Testis (tissue), 3 donors: ENCODE results near the gene DDX50. TPM values are rescaled to one million over a fixed set of nuclear protein-coding genes. Genes with fewer than 3 reads are reported as not detected.
A peak's percentile ranks its signal among the peaks of the same experiment; 100 is the strongest.

Source experiments
- DNase-seq: peaks from one replicate; pipeline ENCODE4 v3.0.0-alpha.2; 2019
- H3K27ac ChIP-seq, 2 donors: fragments of 200-600 bp; sonication (generic); one replicate each; pipeline ENCODE4 v1.5.1; 2019
- H3K27me3 ChIP-seq: fragments of 200-600 bp; sonication (generic); one replicate; pipeline ENCODE4 v1.5.1; 2019
- H3K36me3 ChIP-seq: fragments of 200-600 bp; sonication (generic); one replicate; pipeline ENCODE4 v1.5.1; 2017; ENCODE audit warnings: low read depth; ENCODE audit errors: missing control alignments
- H3K4me1 ChIP-seq: fragments of 200-600 bp; sonication (generic); one replicate; pipeline ENCODE4 v1.5.1; 2019
- H3K4me3 ChIP-seq, 2 donors: fragments of 200-600 bp; sonication (generic); one replicate each; pipeline ENCODE4 v1.5.1; 2017 to 2019
- H3K9me3 ChIP-seq: fragments of 200-600 bp; sonication (generic); one replicate; pipeline ENCODE4 v1.5.1; 2017
- POLR2A ChIP-seq: fragments of 450-650 bp; IDR thresholded peaks from one replicate; pipeline ENCODE4 v1.6.1; 2017; ENCODE audit warnings: antibody characterized with exemption, mild to moderate bottlenecking, moderate library complexity
- WGBS, 2 donors: methylation state at CpG; one replicate each; pipeline ENCODE4 v1.1.5; 2018; 5-methylcytosine and 5-hydroxymethylcytosine counted together
- intact Hi-C: fragments of 100-400 bp; cut with DNase I; formaldehyde crosslinking; loops from one replicate; pipeline ENCODE4 v1.15.1; 2023; ENCODE audit warnings: low total_unique reads
- polyA plus RNA-seq: library from polyadenylated mRNA; stranded (reverse); fragments of 350-450 nt; fragmentation: Illumina TruSeq; extraction: RNeasy Lipid Tissue Mini Kit (QIAGEN cat#74804); gene quantifications from one replicate; pipeline ENCODE4 v1.2.3, GENCODE V29; 2014; ENCODE audit warnings: low read depth, low replicate concordance; ENCODE audit not compliant: insufficient read depth
- small RNA-seq, 2 donors: library from RNA; depleted of rRNA; stranded (forward); fragments of <200 nt; gene quantifications; one replicate each; pipeline ENCODE3, GENCODE V24; 2016
- total RNA-seq, 2 donors: library from RNA; depleted of rRNA; stranded (reverse); fragments of >200 nt; gene quantifications; one replicate each; pipeline ENCODE4 v1.2.3, GENCODE V29; 2016
- TF ChIP-seq, protein P1 (sequence below), 3 experiments: fragments of 450-650 bp in 2 of 3; fragments of 200-600 bp in 1 of 3; sonication (generic) in 1 of 3; IDR thresholded peaks; one replicate each; pipeline ENCODE4 v1.5.1; 2016 to 2019; ENCODE audit warnings: antibody characterized with exemption in 3 of 3, mild to moderate bottlenecking in 2 of 3, moderate library complexity in 1 of 3

The DDX50 gene
- total and polyA plus RNA-seq, 3 donors from 2014 or later = 43.5 to 51.1 (median 45.3) TPM

DNA sequence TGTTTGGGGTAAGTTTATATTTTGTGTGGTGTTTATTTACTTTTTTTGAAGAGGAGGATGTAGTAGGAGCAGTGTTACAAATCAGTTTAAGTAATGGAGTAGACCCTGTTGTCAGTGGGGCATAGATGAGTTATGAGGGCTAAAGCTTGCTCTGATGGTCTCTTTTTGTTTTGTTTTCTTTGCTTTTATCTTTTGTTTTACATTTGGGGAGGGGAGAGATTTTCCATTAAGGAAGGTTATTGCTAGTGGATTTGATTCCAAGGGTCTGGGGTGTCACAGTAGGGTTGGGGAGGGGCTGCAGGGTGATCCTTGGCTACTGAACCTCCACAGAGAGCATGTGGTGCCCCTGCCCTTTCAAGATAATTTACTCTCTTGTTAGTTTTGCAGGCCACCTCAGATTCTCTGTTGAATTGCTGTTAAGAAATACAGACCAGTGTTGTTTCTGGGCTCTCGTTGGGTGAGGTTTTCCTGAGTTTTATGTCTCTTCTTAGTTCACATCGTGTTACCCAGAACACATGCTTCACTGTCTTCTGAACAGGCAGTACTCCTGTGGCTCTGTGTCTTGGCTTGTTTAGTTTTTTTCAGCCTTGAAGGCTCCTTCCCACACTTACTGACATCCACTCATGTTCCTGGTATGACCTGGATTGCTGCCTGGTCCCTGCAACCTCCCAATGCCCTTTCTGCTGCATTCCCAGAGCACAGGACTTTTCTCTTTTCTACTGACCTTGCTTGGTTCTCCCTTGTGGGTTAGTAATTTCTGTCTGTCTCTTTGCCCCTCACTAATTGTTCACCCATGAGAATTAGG lies 91.7 kb downstream of the DDX50 start:
- Histone ChIP-seq H3K4me1 (peaks cover 23% of the 10 kb centered on the region), H3K36me3 (no peaks in the 10 kb centered on the region), H3K9me3 (no peaks in the 10 kb centered on the region), H3K4me3 (no peak overlapping the region), H3K27me3 (no peaks in the 10 kb centered on the region), H3K27ac (peak overlapping the region; percentile 2 to 62)
- WGBS, 2 donors = 28 to 55% methylated on average over 2 of the region's 2 CpGs
- intact Hi-C loops = no loop called here
- TF ChIP-seq POLR2A = no peak
- TF ChIP-seq, protein P1, sequence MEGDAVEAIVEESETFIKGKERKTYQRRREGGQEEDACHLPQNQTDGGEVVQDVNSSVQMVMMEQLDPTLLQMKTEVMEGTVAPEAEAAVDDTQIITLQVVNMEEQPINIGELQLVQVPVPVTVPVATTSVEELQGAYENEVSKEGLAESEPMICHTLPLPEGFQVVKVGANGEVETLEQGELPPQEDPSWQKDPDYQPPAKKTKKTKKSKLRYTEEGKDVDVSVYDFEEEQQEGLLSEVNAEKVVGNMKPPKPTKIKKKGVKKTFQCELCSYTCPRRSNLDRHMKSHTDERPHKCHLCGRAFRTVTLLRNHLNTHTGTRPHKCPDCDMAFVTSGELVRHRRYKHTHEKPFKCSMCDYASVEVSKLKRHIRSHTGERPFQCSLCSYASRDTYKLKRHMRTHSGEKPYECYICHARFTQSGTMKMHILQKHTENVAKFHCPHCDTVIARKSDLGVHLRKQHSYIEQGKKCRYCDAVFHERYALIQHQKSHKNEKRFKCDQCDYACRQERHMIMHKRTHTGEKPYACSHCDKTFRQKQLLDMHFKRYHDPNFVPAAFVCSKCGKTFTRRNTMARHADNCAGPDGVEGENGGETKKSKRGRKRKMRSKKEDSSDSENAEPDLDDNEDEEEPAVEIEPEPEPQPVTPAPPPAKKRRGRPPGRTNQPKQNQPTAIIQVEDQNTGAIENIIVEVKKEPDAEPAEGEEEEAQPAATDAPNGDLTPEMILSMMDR (IDR thresholded peaks at IDR 0.05) = no peak
- peak; percentile 76 for DNase-seq

Small RNA genes within 50 kb of the gene (small RNA-seq; reads per million reads assigned to genes)
- 0 reads per million in 2 donors for gene RNU6-571P

Other genes starting within 250 kb of the DDX50 start
- 10 to 100 TPM; 87.4 to 98.6 TPM for gene CCAR1, start 180.1 kb upstream of the DDX50 start, total RNA-seq
- 16.2 TPM for gene CCAR1, start 180.1 kb upstream of the DDX50 start, polyA plus RNA-seq
- gene STOX1, start 73.8 kb upstream of the DDX50 start, total RNA-seq = 1 to 10 TPM; 3.8 to 4.6 TPM
- gene STOX1, start 73.8 kb upstream of the DDX50 start, polyA plus RNA-seq = 3.2 TPM
- gene DDX21, start 54.9 kb downstream of the DDX50 start, total RNA-seq = 10 to 100 TPM; 47.9 to 51.3 TPM
- 38.3 TPM for gene DDX21, start 54.9 kb downstream of the DDX50 start, polyA plus RNA-seq
- gene KIFBP, start 87.5 kb downstream of the DDX50 start, total RNA-seq = 10 to 100 TPM; 48.3 to 58.2 TPM
- 38.9 TPM for gene KIFBP, start 87.5 kb downstream of the DDX50 start, polyA plus RNA-seq
- gene SRGN, start 186.8 kb downstream of the DDX50 start, total RNA-seq = 10 to 100 TPM; 25.7 to 35.8 TPM
- gene SRGN, start 186.8 kb downstream of the DDX50 start, polyA plus RNA-seq = 61.1 TPM
- 10 to 100 TPM; 53.6 to 59.8 TPM for gene VPS26A, start 222.9 kb downstream of the DDX50 start, total RNA-seq
- gene VPS26A, start 222.9 kb downstream of the DDX50 start, polyA plus RNA-seq = 65.0 TPM